HepG2 (cell line): ENCODE results near the gene SPINK4. TPM values are rescaled to one million over a fixed set of nuclear protein-coding genes. Genes with fewer than 3 reads are reported as not detected.

Experiments
- ELK4 ChIP-seq: sonication (generic); formaldehyde crosslinking; IDR thresholded peaks from 2 replicates; pipeline ENCODE4 v1.9.0; 2021; ENCODE audit warnings: missing genetic modification reagents, borderline replicate concordance
- ESRRA ChIP-seq: sonication (generic); formaldehyde crosslinking; IDR thresholded peaks from 2 replicates; pipeline ENCODE4 v1.5.1; 2020; ENCODE audit warnings: mild to moderate bottlenecking, low read depth, missing genetic modification reagents
- FOXC1 ChIP-seq: sonication (generic); formaldehyde crosslinking; IDR thresholded peaks from 2 replicates; pipeline ENCODE4 v1.8.0; 2022; ENCODE audit warnings: mild to moderate bottlenecking, missing genetic modification reagents, borderline replicate concordance
- HCFC1 ChIP-seq: fragments of 150-350 bp; IDR thresholded peaks from 2 replicates; pipeline ENCODE4 v1.6.1; 2014; ENCODE audit warnings: low read depth, low read length
- HDAC6 ChIP-seq: fragments of 200-600 bp; sonication (generic); IDR thresholded peaks from 2 replicates; pipeline ENCODE4 v1.7.0; 2017; ENCODE audit warnings: mild to moderate bottlenecking, antibody characterized with exemption, low read length, low read depth
- IRF2 ChIP-seq: IDR thresholded peaks from 2 replicates; pipeline ENCODE4 v1.6.1; 2018; ENCODE audit warnings: missing genetic modification reagents, missing compliant biosample characterization
- MYC ChIP-seq: sonication (generic); formaldehyde crosslinking; IDR thresholded peaks from 2 replicates; pipeline ENCODE4 v1.9.0; 2021; ENCODE audit warnings: missing genetic modification reagents, borderline replicate concordance
- PRDM15 ChIP-seq: sonication (generic); formaldehyde crosslinking; IDR thresholded peaks from 2 replicates; pipeline ENCODE4 v1.4.0; 2020; ENCODE audit warnings: missing genetic modification reagents
- SCMH1 ChIP-seq: sonication (generic); formaldehyde crosslinking; IDR thresholded peaks from 2 replicates; pipeline ENCODE4 v1.9.0; 2021; ENCODE audit warnings: missing genetic modification reagents, mild to moderate bottlenecking, borderline replicate concordance
- ZBED4 ChIP-seq: sonication (generic); formaldehyde crosslinking; IDR thresholded peaks from 2 replicates; pipeline ENCODE4 v1.4.0; 2020; ENCODE audit warnings: missing genetic modification reagents, borderline replicate concordance
- ZFP90 ChIP-seq: sonication (generic); formaldehyde crosslinking; IDR thresholded peaks from 2 replicates; pipeline ENCODE4 v1.8.0; 2022; ENCODE audit warnings: missing genetic modification reagents, mild to moderate bottlenecking, inconsistent platforms, borderline replicate concordance
- ZMAT3 ChIP-seq: sonication (generic); formaldehyde crosslinking; conservative IDR thresholded peaks from 2 replicates; pipeline ENCODE4 v1.7.0; 2021; ENCODE audit warnings: missing genetic modification reagents
- ZNF614 ChIP-seq: IDR thresholded peaks from 2 replicates; pipeline ENCODE4 v1.6.1; 2018; ENCODE audit warnings: missing biosample characterization, missing genetic modification reagents, inconsistent platforms, borderline replicate concordance
- ZNF615 ChIP-seq: sonication (generic); formaldehyde crosslinking; IDR thresholded peaks from 2 replicates; pipeline ENCODE4 v1.5.0; 2020; ENCODE audit warnings: mild to moderate bottlenecking, missing genetic modification reagents, borderline replicate concordance
- ZSCAN20 ChIP-seq: sonication (generic); formaldehyde crosslinking; IDR thresholded peaks from 2 replicates; pipeline ENCODE4 v1.4.0; 2020; ENCODE audit warnings: missing genetic modification reagents, mild to moderate bottlenecking, borderline replicate concordance
- polyA plus RNA-seq, 8 experiments: library from polyadenylated mRNA; depleted of rRNA in 3 of 8; stranded (reverse) in 7 of 8; unstranded in 1 of 8; fragments of >200 nt; fragmentation: Illumina TruSeq in 4 of 8; extraction: Trizol in 4 of 8; gene quantifications; 2 replicates each; pipeline versions ENCODE4 v1.2.1 to v1.2.3, GENCODE V29; 2011 to 2016; ENCODE audit warnings: low read depth in 4 of 8, missing spikeins in 1 of 8, mixed read lengths in 1 of 8; ENCODE audit not compliant: insufficient read depth in 1 of 8
- total RNA-seq, 5 experiments: library from RNA; depleted of rRNA; stranded (reverse); fragments of >200 nt; fragmentation: Illumina TruSeq; extraction: Trizol; gene quantifications; 2 replicates each; pipeline ENCODE4 v1.2.3, GENCODE V29; 2016; ENCODE audit warnings: low read depth in 1 of 5

The SPINK4 gene
- total and polyA plus RNA-seq, 2 of the 13 experiments (the other 11 are each of a cell fraction or from before 2014, with no cell fraction given): 0.53 to 3.4 TPM

DNA sequence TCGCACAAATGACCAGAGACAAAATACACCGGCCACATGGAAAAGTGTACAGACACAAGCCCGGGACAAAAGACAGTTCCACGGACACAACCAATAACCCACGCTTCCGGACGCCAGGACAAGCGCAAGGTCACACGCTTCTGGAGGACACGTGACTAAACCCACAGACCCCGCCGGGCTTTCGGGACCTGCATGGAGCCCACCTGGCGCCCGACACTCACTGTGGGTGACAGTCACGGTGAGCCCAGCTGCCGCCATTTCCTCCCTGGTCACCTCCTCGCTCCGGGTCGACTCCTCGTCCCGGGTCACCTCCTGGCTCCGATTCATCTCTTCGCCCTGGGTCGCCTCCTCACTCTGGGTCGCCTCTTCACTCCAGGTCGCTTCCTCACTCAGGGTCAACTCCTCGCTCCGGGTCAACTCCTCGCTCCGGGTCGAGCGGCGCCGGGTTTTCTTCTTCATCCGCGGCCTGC lies 24.1 kb downstream of the SPINK4 start (continued):
- TF ChIP-seq ZBED4 (0 out of 2 replicates have a peak, but pooled peaks have one; percentile 29), PRDM15 (CRISPR knock-in tag) (peak; percentile 88; the same call in 1 of the 2 replicates), ZNF615 (CRISPR knock-in tag) (no peak), SCMH1 (CRISPR knock-in tag) (no peak), MYC (peak; percentile 49; the same call in 1 of the 2 replicates), ZNF614 (CRISPR knock-in tag) (no peak), ZMAT3 (CRISPR knock-in tag) (peak; percentile 72; the same call in 1 of the 2 replicates), ESRRA (CRISPR knock-in tag) (no peak), ELK4 (CRISPR knock-in tag) (no peak), HDAC6 (no peak), ZFP90 (CRISPR knock-in tag) (no peak), HCFC1 (no peak), IRF2 (CRISPR knock-in tag) (no peak), ZSCAN20 (CRISPR knock-in tag) (peak; percentile 50; the same call in 1 of the 2 replicates), FOXC1 (peak; percentile 35; the same call in 1 of the 2 replicates)
